Measurements from ENCODE around the gene NYAP2. TPM values are rescaled to one million over a fixed set of nuclear protein-coding genes. Genes with fewer than 3 reads are reported as not detected.

NYAP2 gene
- total RNA-seq, 1 experiment from 2014 or later = not detected

GRCh38 chr2:225581135-225581534 lies 181.6 kb downstream of the NYAP2 start:
- ATAC-seq = no peak
- ChIA-PET POLR2A (no interaction called here), CTCF (no interaction called here)
- no peak for TF ChIP-seq NR3C1 (CRISPR knock-in tag; conservative IDR thresholded peaks at IDR 0.05; ENCODE audit: low read depth)
- no peak for TF ChIP-seq CREM (CRISPR knock-in tag; IDR thresholded peaks at IDR 0.05)
- TF ChIP-seq EMX1 (CRISPR knock-in tag; IDR thresholded peaks at IDR 0.05) = no peak
- no peak for TF ChIP-seq CREB1 (CRISPR knock-in tag; IDR thresholded peaks at IDR 0.05)
- no peak for TF ChIP-seq JAZF1 (CRISPR knock-in tag; IDR thresholded peaks at IDR 0.05)
- TF ChIP-seq NR2C2 (CRISPR knock-in tag; IDR thresholded peaks at IDR 0.05) = no peak
- no peak for TF ChIP-seq E2F5 (CRISPR knock-in tag; IDR thresholded peaks at IDR 0.05)
- TF ChIP-seq FOXJ3 (CRISPR knock-in tag; IDR thresholded peaks at IDR 0.05; ENCODE audit: borderline replicate concordance) = no peak
- no peak for TF ChIP-seq NFE2L1 (CRISPR knock-in tag; IDR thresholded peaks at IDR 0.05)
- no peak for TF ChIP-seq USF1 (CRISPR knock-in tag; IDR thresholded peaks at IDR 0.05)
- TF ChIP-seq, protein P1, sequence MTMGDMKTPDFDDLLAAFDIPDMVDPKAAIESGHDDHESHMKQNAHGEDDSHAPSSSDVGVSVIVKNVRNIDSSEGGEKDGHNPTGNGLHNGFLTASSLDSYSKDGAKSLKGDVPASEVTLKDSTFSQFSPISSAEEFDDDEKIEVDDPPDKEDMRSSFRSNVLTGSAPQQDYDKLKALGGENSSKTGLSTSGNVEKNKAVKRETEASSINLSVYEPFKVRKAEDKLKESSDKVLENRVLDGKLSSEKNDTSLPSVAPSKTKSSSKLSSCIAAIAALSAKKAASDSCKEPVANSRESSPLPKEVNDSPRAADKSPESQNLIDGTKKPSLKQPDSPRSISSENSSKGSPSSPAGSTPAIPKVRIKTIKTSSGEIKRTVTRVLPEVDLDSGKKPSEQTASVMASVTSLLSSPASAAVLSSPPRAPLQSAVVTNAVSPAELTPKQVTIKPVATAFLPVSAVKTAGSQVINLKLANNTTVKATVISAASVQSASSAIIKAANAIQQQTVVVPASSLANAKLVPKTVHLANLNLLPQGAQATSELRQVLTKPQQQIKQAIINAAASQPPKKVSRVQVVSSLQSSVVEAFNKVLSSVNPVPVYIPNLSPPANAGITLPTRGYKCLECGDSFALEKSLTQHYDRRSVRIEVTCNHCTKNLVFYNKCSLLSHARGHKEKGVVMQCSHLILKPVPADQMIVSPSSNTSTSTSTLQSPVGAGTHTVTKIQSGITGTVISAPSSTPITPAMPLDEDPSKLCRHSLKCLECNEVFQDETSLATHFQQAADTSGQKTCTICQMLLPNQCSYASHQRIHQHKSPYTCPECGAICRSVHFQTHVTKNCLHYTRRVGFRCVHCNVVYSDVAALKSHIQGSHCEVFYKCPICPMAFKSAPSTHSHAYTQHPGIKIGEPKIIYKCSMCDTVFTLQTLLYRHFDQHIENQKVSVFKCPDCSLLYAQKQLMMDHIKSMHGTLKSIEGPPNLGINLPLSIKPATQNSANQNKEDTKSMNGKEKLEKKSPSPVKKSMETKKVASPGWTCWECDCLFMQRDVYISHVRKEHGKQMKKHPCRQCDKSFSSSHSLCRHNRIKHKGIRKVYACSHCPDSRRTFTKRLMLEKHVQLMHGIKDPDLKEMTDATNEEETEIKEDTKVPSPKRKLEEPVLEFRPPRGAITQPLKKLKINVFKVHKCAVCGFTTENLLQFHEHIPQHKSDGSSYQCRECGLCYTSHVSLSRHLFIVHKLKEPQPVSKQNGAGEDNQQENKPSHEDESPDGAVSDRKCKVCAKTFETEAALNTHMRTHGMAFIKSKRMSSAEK (CRISPR knock-in tag; IDR thresholded peaks at IDR 0.05; ENCODE audit: borderline replicate concordance) = no peak
- no peak for TF ChIP-seq JUN (CRISPR knock-in tag; IDR thresholded peaks at IDR 0.05)
- TF ChIP-seq ZNF423 (CRISPR knock-in tag; IDR thresholded peaks at IDR 0.05) = no peak
- TF ChIP-seq TCF7 (CRISPR knock-in tag; IDR thresholded peaks at IDR 0.05; ENCODE audit: low read depth) = no peak
- TF ChIP-seq ZNF281 (CRISPR knock-in tag; IDR thresholded peaks at IDR 0.05) = no peak
- TF ChIP-seq SOX15 (CRISPR knock-in tag; IDR thresholded peaks at IDR 0.05) = no peak
- Mint-ChIP-seq H3K36me3 (no peaks in the 10 kb centered on the region), H3K4me1 (no peaks in the 10 kb centered on the region), H3K27ac (no peak overlapping the region), H3K4me3 (no peak overlapping the region), H3K27me3 (ENCODE audit: low read depth) (no peaks in the 10 kb centered on the region), H3K9me3 (no peaks in the 10 kb centered on the region)
- DNase-seq (ENCODE audit: low spot score) = no peak

GRCh38 chr2:225581906-225582305 lies 182.4 kb downstream of the NYAP2 start:
- CTCF ChIA-PET = no interaction called here

More at GRCh38 chr2:225581906-225582305, 182.4 kb downstream of the NYAP2 start:
- Mint-ChIP-seq H3K4me1 (no peaks in the 10 kb centered on the region), H3K4me3 (no peak overlapping the region), H3K27ac (no peak overlapping the region), H3K36me3 (no peaks in the 10 kb centered on the region), H3K27me3 (ENCODE audit: low read depth) (no peaks in the 10 kb centered on the region), H3K9me3 (no peaks in the 10 kb centered on the region)
- ATAC-seq (no peak), DNase-seq (ENCODE audit: low spot score) (no peak)
- TF ChIP-seq ZNF219 (CRISPR knock-in tag; IDR thresholded peaks at IDR 0.05; ENCODE audit: borderline replicate concordance) (no peak), TEAD4 (CRISPR knock-in tag; IDR thresholded peaks at IDR 0.05) (no peak), OVOL2 (CRISPR knock-in tag; IDR thresholded peaks at IDR 0.05; ENCODE audit: borderline replicate concordance) (no peak), JUN (CRISPR knock-in tag; IDR thresholded peaks at IDR 0.05) (no peak), TP53 (CRISPR knock-in tag; IDR thresholded peaks at IDR 0.05) (no peak)
- POLR2A ChIA-PET = no interaction called here

All from WTC11 (cell line).